IMR-90 (cell line): ENCODE measurements around the gene OR10H5. TPM values are rescaled to one million over a fixed set of nuclear protein-coding genes. Genes with fewer than 3 reads are reported as not detected.

Experiments used
- ATAC-seq: fragments of 200-7000 bp; cut with Tn5 transposase; 2 replicates; pipeline ENCODE4 v1.9.1; 2020; ENCODE audit warnings: low read depth, mild to moderate bottlenecking, moderate library complexity
- Bru-seq: library from RNA; stranded (reverse); fragments of 400-500 nt; gene quantifications from one replicate; lab custom pipeline; 2021; lab: Mats Ljungman, UMichigan
- BruChase-seq, 2 experiments: library from RNA; stranded (reverse); fragments of 400-500 nt; gene quantifications; one replicate each; lab custom pipeline; 2021; lab: Mats Ljungman, UMichigan
- BruUV-seq: library from RNA; stranded (reverse); fragments of 400-500 nt; replicated peaks from 2 replicates; lab custom pipeline; 2021; lab: Mats Ljungman, UMichigan
- CTCF ChIA-PET: fragments of 300-600 bp; formaldehyde crosslinking; extraction: SDS; loops from one replicate; lab custom pipeline; 2021; ENCODE audit warnings: antibody characterized with exemption; lab: Yijun Ruan, JAX
- POLR2A ChIA-PET: fragments of 300-600 bp; sonication (Branson Sonifier 250); formaldehyde crosslinking; loops from one replicate; lab custom pipeline; 2022; ENCODE audit warnings: antibody characterized with exemption; ENCODE audit not compliant: unreplicated experiment; lab: Charles Lee
- DNase-seq: peaks from one replicate; pipeline ENCODE4 v3.0.0; 2013
- H2AFZ ChIP-seq: replicated peaks from 2 replicates; pipeline ENCODE3; 2013; ENCODE audit warnings: low read length, mild to moderate bottlenecking; ENCODE audit not compliant: poor library complexity
- H2AK5ac ChIP-seq: 2 replicates; pipeline ENCODE4 v1.6.1; 2013; ENCODE audit warnings: low read depth, low read length, inconsistent platforms
- H2AK9ac ChIP-seq: replicated peaks from 2 replicates; pipeline ENCODE3; 2013; ENCODE audit warnings: mild to moderate bottlenecking, low read depth, low read length, moderate library complexity; ENCODE audit not compliant: poor library complexity
- H2BK120ac ChIP-seq: 2 replicates; pipeline ENCODE4 v1.6.1; 2013; ENCODE audit warnings: low read depth, low read length, inconsistent platforms
- H2BK15ac ChIP-seq: 3 replicates; pipeline ENCODE4 v1.6.1; 2013; ENCODE audit warnings: low read depth, low read length, inconsistent platforms
- H2BK20ac ChIP-seq: 2 replicates; pipeline ENCODE4 v1.6.1; 2013; ENCODE audit warnings: low read depth, mild to moderate bottlenecking, inconsistent platforms, low read length, moderate library complexity
- H2BK5ac ChIP-seq: 2 replicates; pipeline ENCODE4 v1.6.1; 2013; ENCODE audit warnings: mild to moderate bottlenecking, low read depth, low read length, inconsistent platforms; ENCODE audit not compliant: poor library complexity, severe bottlenecking
- H3K14ac ChIP-seq: replicated peaks from 2 replicates; pipeline ENCODE4 v1.6.1; 2013; ENCODE audit warnings: low read depth, low read length, inconsistent platforms
- H3K18ac ChIP-seq: 2 replicates; pipeline ENCODE4 v1.6.1; 2013; ENCODE audit warnings: low read depth, low read length, control low read depth
- H3K23ac ChIP-seq: 2 replicates; pipeline ENCODE4 v1.6.1; 2013; ENCODE audit warnings: low read depth, low read length, inconsistent platforms
- H3K27ac ChIP-seq: 2 replicates; pipeline ENCODE4 v1.5.1; 2013; ENCODE audit warnings: mild to moderate bottlenecking, control low read depth, low read length; ENCODE audit not compliant: insufficient read depth
- H3K27me3 ChIP-seq: 2 replicates; pipeline ENCODE4 v1.6.1; 2013; ENCODE audit warnings: low read length; ENCODE audit not compliant: control insufficient read depth, insufficient read depth
- H3K36me3 ChIP-seq: 2 replicates; pipeline ENCODE4 v1.6.1; 2013; ENCODE audit warnings: low read length, mixed read lengths; ENCODE audit not compliant: control insufficient read depth, insufficient read depth
- H3K4ac ChIP-seq: 2 replicates; pipeline ENCODE4 v1.6.1; 2013; ENCODE audit warnings: low read depth, low read length, inconsistent platforms
- H3K4me1 ChIP-seq: 2 replicates; pipeline ENCODE4 v1.6.1; 2013; ENCODE audit warnings: low read length, mixed read lengths; ENCODE audit not compliant: control insufficient read depth, insufficient read depth
- H3K4me2 ChIP-seq: 2 replicates; pipeline ENCODE4 v1.6.1; 2013; ENCODE audit warnings: low read depth, mild to moderate bottlenecking, control low read depth, low read length, moderate library complexity
- H3K4me3 ChIP-seq: 2 replicates; pipeline ENCODE4 v1.5.1; 2013; ENCODE audit warnings: low read depth, mild to moderate bottlenecking, control low read depth, low read length, moderate library complexity; ENCODE audit not compliant: insufficient read depth
- H3K56ac ChIP-seq: 2 replicates; pipeline ENCODE4 v1.6.1; 2013; ENCODE audit warnings: low read length, inconsistent platforms; ENCODE audit not compliant: insufficient read depth; ENCODE audit errors: extremely low read depth
- H3K79me1 ChIP-seq, 2 experiments: 2 replicates each; pipeline ENCODE4 v1.6.1; 2013; ENCODE audit warnings: low read length in 2 of 2, inconsistent platforms in 1 of 2, low read depth in 1 of 2
- H3K9ac ChIP-seq: 2 replicates; pipeline ENCODE4 v1.6.1; 2013; ENCODE audit warnings: low read depth, low read length, control low read depth
- H3K9me1 ChIP-seq: 2 replicates; pipeline ENCODE4 v1.6.1; 2013; ENCODE audit warnings: low read length, inconsistent platforms; ENCODE audit not compliant: insufficient read depth
- H3K9me3 ChIP-seq: 2 replicates; pipeline ENCODE4 v1.6.1; 2013; ENCODE audit warnings: low read length; ENCODE audit not compliant: control insufficient read depth, insufficient read depth
- H4K20me1 ChIP-seq: 2 replicates; pipeline ENCODE4 v1.6.1; 2013; ENCODE audit warnings: low read length, inconsistent platforms; ENCODE audit not compliant: insufficient read depth
- H4K5ac ChIP-seq: 2 replicates; pipeline ENCODE4 v1.6.1; 2013; ENCODE audit warnings: mild to moderate bottlenecking, low read depth, low read length, control low read depth
- H4K8ac ChIP-seq, 2 experiments: 2 replicates each; pipeline ENCODE4 v1.6.1; 2013; ENCODE audit warnings: low read depth in 2 of 2, low read length in 2 of 2, control low read depth in 1 of 2, inconsistent platforms in 1 of 2
- H4K91ac ChIP-seq: 2 replicates; pipeline ENCODE4 v1.6.1; 2013; ENCODE audit warnings: low read depth, low read length, inconsistent platforms; ENCODE audit not compliant: insufficient read depth
- BHLHE40 ChIP-seq: fragments of 150-350 bp; IDR thresholded peaks from 2 replicates; pipeline ENCODE4 v1.6.1; 2016; ENCODE audit warnings: mild to moderate bottlenecking, low read depth, low read length
- CHD1 ChIP-seq: IDR thresholded peaks from 2 replicates; pipeline ENCODE4 v1.6.1; 2012; ENCODE audit warnings: low read depth, low read length, improper control_type of control experiment
- MXI1 ChIP-seq: IDR thresholded peaks from 2 replicates; pipeline ENCODE4 v1.6.1; 2012; ENCODE audit warnings: low read depth, mild to moderate bottlenecking, low read length, moderate library complexity, borderline replicate concordance
- SMC3 ChIP-seq: fragments of 150-350 bp; IDR thresholded peaks from 2 replicates; pipeline ENCODE4 v1.6.1; 2016; ENCODE audit warnings: low read depth, mild to moderate bottlenecking, antibody characterized with exemption, low read length, moderate library complexity
- WGBS, 2 experiments: methylation state at CpG; one replicate each; pipeline versions ENCODE4 v1.1.5 to v1.1.7; 2013; ENCODE audit warnings: missing lambda C conversion rate in 2 of 2; ENCODE audit not compliant: insufficient read length in 1 of 2; ENCODE audit errors: extremely low coverage in 2 of 2; 5-methylcytosine and 5-hydroxymethylcytosine counted together
- dilution Hi-C: fragments of 300-500 bp; cut with HindIII; formaldehyde crosslinking; loops from one replicate; pipeline ENCODE4 v1.14.3; 2018; ENCODE audit warnings: low sequenced_read_pairs; ENCODE audit not compliant: unreplicated experiment
- in situ Hi-C: fragments of 300-500 bp; cut with MboI; formaldehyde crosslinking; loops from 3 replicates; pipeline ENCODE4 v1.14.3; 2019; ENCODE audit warnings: low sequenced_read_pairs, inconsistent platforms, mixed read lengths
- intact Hi-C: fragments of 100-400 bp; cut with micrococcal nuclease; formaldehyde crosslinking; loops from 2 replicates; pipeline ENCODE4 v1.10.0; 2022
- long read RNA-seq: library from polyadenylated mRNA; unstranded; transcript quantifications from one replicate; pipeline ENCODE4 v2.0.0, GENCODE V29; 2021; ENCODE audit not compliant: unreplicated experiment
- polyA plus RNA-seq, 3 experiments: library from polyadenylated mRNA; depleted of rRNA; stranded (reverse); fragments of >200 nt; gene quantifications; 2 replicates each; pipeline ENCODE4 v1.2.3, GENCODE V29; 2012; ENCODE audit warnings: low replicate concordance in 1 of 3
- total RNA-seq: library from RNA; depleted of rRNA; stranded (reverse); fragments of >200 nt; gene quantifications from 2 replicates; pipeline ENCODE4 v1.2.3, GENCODE V29; 2012; rRNA removed
- TF ChIP-seq, protein P1 (sequence below): conservative IDR thresholded peaks from 2 replicates; pipeline ENCODE4 v1.5.1; 2012; ENCODE audit warnings: mild to moderate bottlenecking, low read depth, low read length, improper control_type of control experiment

Gene OR10H5, protein sequence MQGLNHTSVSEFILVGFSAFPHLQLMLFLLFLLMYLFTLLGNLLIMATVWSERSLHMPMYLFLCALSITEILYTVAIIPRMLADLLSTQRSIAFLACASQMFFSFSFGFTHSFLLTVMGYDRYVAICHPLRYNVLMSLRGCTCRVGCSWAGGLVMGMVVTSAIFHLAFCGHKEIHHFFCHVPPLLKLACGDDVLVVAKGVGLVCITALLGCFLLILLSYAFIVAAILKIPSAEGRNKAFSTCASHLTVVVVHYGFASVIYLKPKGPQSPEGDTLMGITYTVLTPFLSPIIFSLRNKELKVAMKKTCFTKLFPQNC
- total RNA-seq (not detected in 2 replicates), polyA plus RNA-seq (2012; rRNA removed) (not detected in 2 replicates), Bru-seq, nascent RNA (not detected), BruChase-seq, experiment 1, labeled RNA remaining after a 6-hour chase (not detected), BruChase-seq, experiment 2, labeled RNA remaining after a 2-hour chase (not detected)
- not detected in 2 replicates for polyA plus RNA-seq (2012; cell fraction: cytosol; rRNA removed)
- polyA plus RNA-seq (2012; cell fraction: nucleus; rRNA removed; ENCODE audit: low replicate concordance), result not detected in 2 replicates
- long read RNA-seq, result 0 reads

- no peak within 1 kb of the TSS for H3K4me3 ChIP-seq
- ChIA-PET CTCF (no interaction called here), POLR2A (no interaction called here)
- H3K4me2 ChIP-seq, result no peak within 1 kb of the TSS
- H3K27ac ChIP-seq, result no peak within 1 kb of the TSS
- H4K8ac ChIP-seq, result no peak within 1 kb of the TSS
- no peak within 1 kb of the TSS for H3K9ac ChIP-seq
- no peak within 1 kb of the TSS for H2AFZ ChIP-seq
- H2AK5ac ChIP-seq, result no peak within 1 kb of the TSS
- dilution Hi-C loops (no loop called here), in situ Hi-C loops (no loop called here), intact Hi-C loops (no loop called here)
- no peaks in the 10 kb centered on the region for H3K9me1 ChIP-seq
- H3K56ac ChIP-seq, result no peak within 1 kb of the TSS
- H2BK5ac ChIP-seq, result no peak within 1 kb of the TSS
- H2BK120ac ChIP-seq, result no peak within 1 kb of the TSS
- H4K20me1 ChIP-seq, result no peaks in the 10 kb centered on the region
- 10% methylated on average over 2 of the region's 6 CpGs; no CpG with 5 or more reads in 1 of the 2 experiments for WGBS, 2 experiments
- no peak for DNase-seq
- no TSS peak for BruUV-seq
- no peak within 1 kb of the TSS for H2AK9ac ChIP-seq
- H4K91ac ChIP-seq, result no peak within 1 kb of the TSS
- H3K23ac ChIP-seq, result no peak within 1 kb of the TSS
- no peak within 1 kb of the TSS for H4K5ac ChIP-seq
- no peak within 1 kb of the TSS for H3K18ac ChIP-seq
- ATAC-seq, result no peak
- peaks cover 22% of the 10 kb centered on the region for H3K9me3 ChIP-seq
- H3K79me1 ChIP-seq, result no peaks in the 10 kb centered on the region
- TF ChIP-seq CHD1 (no peak), MXI1 (no peak), SMC3 (no peak), BHLHE40 (no peak)
- TF ChIP-seq, protein P1, sequence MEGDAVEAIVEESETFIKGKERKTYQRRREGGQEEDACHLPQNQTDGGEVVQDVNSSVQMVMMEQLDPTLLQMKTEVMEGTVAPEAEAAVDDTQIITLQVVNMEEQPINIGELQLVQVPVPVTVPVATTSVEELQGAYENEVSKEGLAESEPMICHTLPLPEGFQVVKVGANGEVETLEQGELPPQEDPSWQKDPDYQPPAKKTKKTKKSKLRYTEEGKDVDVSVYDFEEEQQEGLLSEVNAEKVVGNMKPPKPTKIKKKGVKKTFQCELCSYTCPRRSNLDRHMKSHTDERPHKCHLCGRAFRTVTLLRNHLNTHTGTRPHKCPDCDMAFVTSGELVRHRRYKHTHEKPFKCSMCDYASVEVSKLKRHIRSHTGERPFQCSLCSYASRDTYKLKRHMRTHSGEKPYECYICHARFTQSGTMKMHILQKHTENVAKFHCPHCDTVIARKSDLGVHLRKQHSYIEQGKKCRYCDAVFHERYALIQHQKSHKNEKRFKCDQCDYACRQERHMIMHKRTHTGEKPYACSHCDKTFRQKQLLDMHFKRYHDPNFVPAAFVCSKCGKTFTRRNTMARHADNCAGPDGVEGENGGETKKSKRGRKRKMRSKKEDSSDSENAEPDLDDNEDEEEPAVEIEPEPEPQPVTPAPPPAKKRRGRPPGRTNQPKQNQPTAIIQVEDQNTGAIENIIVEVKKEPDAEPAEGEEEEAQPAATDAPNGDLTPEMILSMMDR, result no peak
- H3K14ac ChIP-seq, result no peak within 1 kb of the TSS
- no peak within 1 kb of the TSS for H2BK15ac ChIP-seq
- H3K36me3 ChIP-seq, result no peaks in the 10 kb centered on the region
- no peak within 1 kb of the TSS for H2BK20ac ChIP-seq
- H3K27me3 ChIP-seq, result no peaks in the 10 kb centered on the region
- H3K4ac ChIP-seq, result no peak within 1 kb of the TSS
- H3K4me1 ChIP-seq, result no peaks in the 10 kb centered on the region
Measured at GRCh38 chr19:15787611-15788155, at the start of gene OR10H5. OR10H5 (plus strand) TSS chr19:15787661; CDS start chr19:15794049, 6,388 bp downstream.
